GM12892 (cell line): ENCODE data around the gene SLCO2A1.

Experiments used
- POLR2A ChIP-seq: IDR thresholded peaks from 2 replicates; pipeline ENCODE4 v1.6.1; 2011; ENCODE audit warnings: low read depth, low read length, control low read depth
- TAF1 ChIP-seq: IDR thresholded peaks from 2 replicates; pipeline ENCODE4 v1.6.1; 2011; ENCODE audit warnings: low read depth, mild to moderate bottlenecking, control low read depth, low read length, borderline replicate concordance

GRCh38 chr3:134072881-134073582, 43.3 kb upstream of the SLCO2A1 start:
- TF ChIP-seq POLR2A (no peak), TAF1 (no peak)
